ENCODE measurements around the gene AKAP13.

The AKAP13 gene

GRCh38 chr15:85543741-85544155 lies 163.3 kb downstream of the AKAP13 start:
- peak; percentile 30 for DNase-seq

GRCh38 chr15:85545185-85545584 lies 164.8 kb downstream of the AKAP13 start:
- DNase-seq, result no peak

GRCh38 chr15:85545752-85546151 lies 165.3 kb downstream of the AKAP13 start:
- no peak for DNase-seq

- no peak for DNase-seq
Measured at GRCh38 chr15:85547386-85547785, 167.0 kb downstream of the AKAP13 start.

- no peak for DNase-seq
Measured at GRCh38 chr15:85550283-85550682, 169.9 kb downstream of the AKAP13 start.

- DNase-seq, result no peak
Measured at GRCh38 chr15:85551221-85551832, 170.9 kb downstream of the AKAP13 start.

- no peak for DNase-seq
Measured at GRCh38 chr15:85554852-85555521, 174.6 kb downstream of the AKAP13 start.

GRCh38 chr15:85555875-85556617 lies 175.6 kb downstream of the AKAP13 start:
- DNase-seq, result no peak

GRCh38 chr15:85556618-85556895 lies 176.2 kb downstream of the AKAP13 start:
- no peak for DNase-seq

- DNase-seq, result no peak
Measured at GRCh38 chr15:85557385-85557784, 177.0 kb downstream of the AKAP13 start.

GRCh38 chr15:85558848-85559247 lies 178.4 kb downstream of the AKAP13 start:
- DNase-seq, result no peak

GRCh38 chr15:85559530-85559929 lies 179.1 kb downstream of the AKAP13 start:
- no peak for DNase-seq

- no peak for DNase-seq
Measured at GRCh38 chr15:85562824-85563223, 182.4 kb downstream of the AKAP13 start.

- no peak for DNase-seq
Measured at GRCh38 chr15:85563328-85563727, 182.9 kb downstream of the AKAP13 start.

GRCh38 chr15:85563731-85564130 lies 183.3 kb downstream of the AKAP13 start:
- no peak for DNase-seq

- no peak for DNase-seq
Measured at GRCh38 chr15:85564686-85565085, 184.3 kb downstream of the AKAP13 start.

GRCh38 chr15:85568261-85568808 lies 187.9 kb downstream of the AKAP13 start:
- DNase-seq, result no peak

GRCh38 chr15:85570336-85570735 lies 189.9 kb downstream of the AKAP13 start:
- DNase-seq, result no peak

- peak; percentile 9 for DNase-seq
Measured at GRCh38 chr15:85571780-85572179, 191.4 kb downstream of the AKAP13 start.

GRCh38 chr15:85576392-85576791 lies 196.0 kb downstream of the AKAP13 start:
- no peak for DNase-seq

GRCh38 chr15:85578941-85579701 lies 198.7 kb downstream of the AKAP13 start:
- DNase-seq, result no peak

- no peak for DNase-seq
Measured at GRCh38 chr15:85579957-85580694, 199.7 kb downstream of the AKAP13 start.

GRCh38 chr15:85580879-85581278 lies 200.5 kb downstream of the AKAP13 start:
- DNase-seq, result no peak

All from NCI-H82 (cell line).